ENCODE data around the gene LONRF2. TPM values are rescaled to one million over a fixed set of nuclear protein-coding genes. Genes with fewer than 3 reads are reported as not detected.

The LONRF2 gene
- total RNA-seq, 1 donor from 2014 or later, result 19.0 TPM

- no peaks in the 10 kb centered on the region for H3K4me1 ChIP-seq
- intact Hi-C loops (cut with micrococcal nuclease), result no loop called here
- no peak for TF ChIP-seq CTCF (IDR thresholded peaks at IDR 0.05; ENCODE audit: borderline replicate concordance)
- DNase-seq, result no peak
- H3K36me3 ChIP-seq, result peaks cover 42% of the 10 kb centered on the region
- no peaks in the 10 kb centered on the region for H3K9me3 ChIP-seq (replicated peaks)
- H3K27me3 ChIP-seq (ENCODE audit: low read depth), result no peaks in the 10 kb centered on the region
- H3K4me3 ChIP-seq, result no peak overlapping the region
- H3K27ac ChIP-seq (replicated peaks), result no peak overlapping the region
Observed at GRCh38 chr2:100285011-100285410, 37.3 kb downstream of the LONRF2 start.

DNA sequence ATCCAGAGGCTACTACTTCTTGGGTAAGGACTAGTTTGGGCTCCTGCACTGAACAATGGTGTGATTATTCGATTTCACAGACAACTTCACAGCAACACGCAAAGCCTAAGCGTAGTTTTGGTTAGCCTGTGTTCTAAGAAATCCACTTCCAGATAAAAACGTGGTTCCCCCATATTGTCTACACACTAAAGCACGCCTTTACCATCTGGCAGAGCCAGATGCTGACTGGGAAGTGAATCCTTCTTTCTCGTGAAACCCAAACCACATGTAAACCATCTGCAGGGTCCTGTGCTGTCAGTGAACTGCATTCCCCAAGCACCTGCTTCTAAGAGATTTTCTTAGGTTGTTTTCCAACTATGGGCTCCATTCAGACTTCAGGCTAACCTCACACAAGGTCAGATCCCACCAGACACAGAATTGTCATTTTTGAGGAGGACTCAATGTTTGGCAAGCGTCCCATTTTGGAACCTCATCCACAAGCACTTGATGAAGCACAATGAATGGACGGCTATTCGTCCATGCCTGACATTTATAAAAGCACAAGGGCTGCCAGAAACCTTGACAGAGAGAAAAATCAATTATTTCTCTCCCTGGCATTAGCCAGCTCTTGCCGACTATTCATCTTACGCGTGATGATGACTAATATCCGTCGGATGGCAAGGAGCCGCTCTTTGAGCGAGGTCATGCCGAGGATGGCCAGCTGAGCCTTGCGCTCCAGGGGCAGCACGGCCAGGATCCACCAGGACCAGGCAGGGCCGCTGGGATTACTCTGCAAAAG is 38.4 kb downstream of the LONRF2 start:
- Histone ChIP-seq H3K36me3 (peaks cover 34% of the 10 kb centered on the region), H3K4me1 (no peaks in the 10 kb centered on the region), H3K27me3 (ENCODE audit: low read depth) (no peaks in the 10 kb centered on the region), H3K4me3 (no peak overlapping the region), H3K9me3 (replicated peaks) (no peaks in the 10 kb centered on the region), H3K27ac (replicated peaks) (no peak overlapping the region)
- no peak for TF ChIP-seq CTCF (IDR thresholded peaks at IDR 0.05; ENCODE audit: borderline replicate concordance)
- no peak for DNase-seq
- intact Hi-C loops (cut with micrococcal nuclease), result no loop called here

- Histone ChIP-seq H3K9me3 (replicated peaks) (no peaks in the 10 kb centered on the region), H3K4me3 (peak overlapping the region; percentile 14), H3K27me3 (ENCODE audit: low read depth) (no peaks in the 10 kb centered on the region), H3K36me3 (peaks cover 24% of the 10 kb centered on the region), H3K27ac (replicated peaks) (peak overlapping the region; percentile 42), H3K4me1 (no peaks in the 10 kb centered on the region)
- intact Hi-C loops (cut with micrococcal nuclease), result no loop called here
- no peak for TF ChIP-seq CTCF (IDR thresholded peaks at IDR 0.05; ENCODE audit: borderline replicate concordance)
- DNase-seq, result no peak
Observed at GRCh38 chr2:100281521-100282438, 40.5 kb downstream of the LONRF2 start.

GRCh38 chr2:100279586-100280534 is 42.4 kb downstream of the LONRF2 start:
- H3K36me3 ChIP-seq, result peaks cover 26% of the 10 kb centered on the region
- H3K27ac ChIP-seq (replicated peaks), result no peak overlapping the region
- no peaks in the 10 kb centered on the region for H3K27me3 ChIP-seq (ENCODE audit: low read depth)
- no peak overlapping the region for H3K4me3 ChIP-seq
- intact Hi-C loops (cut with micrococcal nuclease), result no loop called here
- H3K4me1 ChIP-seq, result no peaks in the 10 kb centered on the region
- DNase-seq, result no peak
- TF ChIP-seq CTCF (IDR thresholded peaks at IDR 0.05; ENCODE audit: borderline replicate concordance), result no peak
- no peaks in the 10 kb centered on the region for H3K9me3 ChIP-seq (replicated peaks)

DNA sequence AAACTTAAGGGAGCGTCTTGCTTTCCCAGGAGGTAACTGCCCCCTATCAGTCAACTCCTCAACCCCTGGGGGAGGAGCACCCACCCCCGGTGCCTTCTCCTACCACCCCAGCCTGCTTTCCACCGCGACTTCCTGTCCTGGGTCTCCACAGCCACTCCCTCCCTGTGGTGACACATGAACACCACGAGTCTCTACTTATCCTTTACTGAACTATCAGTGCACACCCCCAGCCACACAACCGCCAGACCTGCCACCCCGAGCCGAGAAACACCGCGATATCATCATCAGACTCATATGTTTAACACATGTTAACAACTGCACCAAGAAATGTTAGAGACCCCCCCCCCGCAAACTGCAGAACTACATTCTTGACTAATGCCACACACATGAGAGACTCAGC is 43.3 kb downstream of the LONRF2 start:
- Histone ChIP-seq H3K4me3 (no peak overlapping the region), H3K4me1 (no peaks in the 10 kb centered on the region), H3K36me3 (peaks cover 23% of the 10 kb centered on the region), H3K27ac (replicated peaks) (no peak overlapping the region), H3K27me3 (ENCODE audit: low read depth) (no peaks in the 10 kb centered on the region), H3K9me3 (replicated peaks) (no peaks in the 10 kb centered on the region)
- DNase-seq, result no peak
- intact Hi-C loops (cut with micrococcal nuclease), result no loop called here
- no peak for TF ChIP-seq CTCF (IDR thresholded peaks at IDR 0.05; ENCODE audit: borderline replicate concordance)
